OCI-LY3 (cell line): Measurements from ENCODE around the gene HES6.

Experiments used
- H2AFZ ChIP-seq: fragments of 200-600, 300-600 bp; shearing (Covaris generic); 2 replicates; pipeline ENCODE4 v1.6.0; 2014; ENCODE audit warnings: antibody characterized with exemption, low read depth, low read length
- H3K27ac ChIP-seq: fragments of 200-600, 300-600 bp; sonication (generic); 2 replicates; pipeline ENCODE4 v1.5.1; 2014; ENCODE audit warnings: mild to moderate bottlenecking, low read length, moderate library complexity, mixed read lengths
- H3K27me3 ChIP-seq: fragments of 200-600, 300-600 bp; sonication (generic); 2 replicates; pipeline ENCODE4 v1.6.1; 2014; ENCODE audit warnings: low read depth, low read length, mixed read lengths
- H3K36me3 ChIP-seq: fragments of 200-600, 300-600 bp; sonication (generic); replicated peaks from 2 replicates; pipeline ENCODE3; 2014; ENCODE audit warnings: low read depth, low read length, mixed read lengths
- H3K4me1 ChIP-seq: fragments of 300-600, 200-600 bp; sonication (generic); 2 replicates; pipeline ENCODE4 v1.6.1; 2014; ENCODE audit warnings: low read length, mixed read lengths
- H3K4me2 ChIP-seq: fragments of 200-600, 300-600 bp; sonication (generic); 2 replicates; pipeline ENCODE4 v1.6.1; 2014; ENCODE audit warnings: low read length, mixed read lengths
- H3K4me3 ChIP-seq: fragments of 300-600, 200-600 bp; sonication (generic); 2 replicates; pipeline ENCODE4 v1.5.1; 2014; ENCODE audit warnings: antibody characterized with exemption, mild to moderate bottlenecking, low read length, moderate library complexity
- H3K79me2 ChIP-seq: fragments of 300-600, 200-600 bp; shearing (Covaris generic); 2 replicates; pipeline ENCODE4 v1.6.1; 2014; ENCODE audit warnings: mild to moderate bottlenecking, low read length, mixed read lengths
- H3K9ac ChIP-seq: fragments of 300-600, 200-600 bp; shearing (Covaris generic); 2 replicates; pipeline ENCODE4 v1.6.0; 2014; ENCODE audit warnings: mild to moderate bottlenecking, low read length, moderate library complexity
- H3K9me3 ChIP-seq: fragments of 200-600, 300-600 bp; shearing (Covaris generic); 2 replicates; pipeline ENCODE4 v1.6.1; 2014; ENCODE audit warnings: low read length, mixed read lengths; ENCODE audit not compliant: insufficient read depth
- H4K20me1 ChIP-seq: fragments of 200-600, 300-600 bp; sonication (generic); 2 replicates; pipeline ENCODE4 v1.6.1; 2016; ENCODE audit warnings: low read length, mixed read lengths; ENCODE audit not compliant: insufficient read depth
- EZH2phosphoT487 ChIP-seq: fragments of 200-600 bp; shearing (Covaris generic); IDR thresholded peaks from 2 replicates; pipeline ENCODE4 v1.6.1; 2018; ENCODE audit warnings: antibody characterized with exemption, mixed run types, low read depth
- TF ChIP-seq, protein P1 (sequence below): fragments of 200-600, 300-600 bp; sonication (generic); IDR thresholded peaks from 2 replicates; pipeline ENCODE4 v1.5.1; 2014; ENCODE audit warnings: antibody characterized with exemption, low read length, low read depth

The HES6 gene

GRCh38 chr2:238244151-238244550 lies 4.3 kb upstream of the HES6 start:
- H3K27ac ChIP-seq = no peak overlapping the region
- no peaks in the 10 kb centered on the region for H4K20me1 ChIP-seq
- H3K4me3 ChIP-seq = no peak overlapping the region
- no peaks in the 10 kb centered on the region for H3K27me3 ChIP-seq
- H3K79me2 ChIP-seq = no peaks in the 10 kb centered on the region
- H3K4me2 ChIP-seq = no peak overlapping the region
- H3K4me1 ChIP-seq = no peaks in the 10 kb centered on the region
- no peaks in the 10 kb centered on the region for H3K9me3 ChIP-seq
- H3K36me3 ChIP-seq = no peaks in the 10 kb centered on the region
- no peak overlapping the region for H2AFZ ChIP-seq
- TF ChIP-seq EZH2phosphoT487 = no peak
- TF ChIP-seq, protein P1, sequence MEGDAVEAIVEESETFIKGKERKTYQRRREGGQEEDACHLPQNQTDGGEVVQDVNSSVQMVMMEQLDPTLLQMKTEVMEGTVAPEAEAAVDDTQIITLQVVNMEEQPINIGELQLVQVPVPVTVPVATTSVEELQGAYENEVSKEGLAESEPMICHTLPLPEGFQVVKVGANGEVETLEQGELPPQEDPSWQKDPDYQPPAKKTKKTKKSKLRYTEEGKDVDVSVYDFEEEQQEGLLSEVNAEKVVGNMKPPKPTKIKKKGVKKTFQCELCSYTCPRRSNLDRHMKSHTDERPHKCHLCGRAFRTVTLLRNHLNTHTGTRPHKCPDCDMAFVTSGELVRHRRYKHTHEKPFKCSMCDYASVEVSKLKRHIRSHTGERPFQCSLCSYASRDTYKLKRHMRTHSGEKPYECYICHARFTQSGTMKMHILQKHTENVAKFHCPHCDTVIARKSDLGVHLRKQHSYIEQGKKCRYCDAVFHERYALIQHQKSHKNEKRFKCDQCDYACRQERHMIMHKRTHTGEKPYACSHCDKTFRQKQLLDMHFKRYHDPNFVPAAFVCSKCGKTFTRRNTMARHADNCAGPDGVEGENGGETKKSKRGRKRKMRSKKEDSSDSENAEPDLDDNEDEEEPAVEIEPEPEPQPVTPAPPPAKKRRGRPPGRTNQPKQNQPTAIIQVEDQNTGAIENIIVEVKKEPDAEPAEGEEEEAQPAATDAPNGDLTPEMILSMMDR = no peak
- H3K9ac ChIP-seq = no peak overlapping the region

- no peak overlapping the region for H3K27ac ChIP-seq
- no peaks in the 10 kb centered on the region for H3K4me1 ChIP-seq
- H3K27me3 ChIP-seq = no peaks in the 10 kb centered on the region
- H3K4me3 ChIP-seq = no peak overlapping the region
- no peaks in the 10 kb centered on the region for H3K36me3 ChIP-seq
- no peaks in the 10 kb centered on the region for H4K20me1 ChIP-seq
- no peak overlapping the region for H3K4me2 ChIP-seq
- no peak overlapping the region for H2AFZ ChIP-seq
- TF ChIP-seq EZH2phosphoT487 = no peak
- TF ChIP-seq, protein P1 = no peak
- no peak overlapping the region for H3K9ac ChIP-seq
- no peaks in the 10 kb centered on the region for H3K9me3 ChIP-seq
- H3K79me2 ChIP-seq = no peaks in the 10 kb centered on the region
Measured at GRCh38 chr2:238243496-238244076, 3.7 kb upstream of the HES6 start.

DNA sequence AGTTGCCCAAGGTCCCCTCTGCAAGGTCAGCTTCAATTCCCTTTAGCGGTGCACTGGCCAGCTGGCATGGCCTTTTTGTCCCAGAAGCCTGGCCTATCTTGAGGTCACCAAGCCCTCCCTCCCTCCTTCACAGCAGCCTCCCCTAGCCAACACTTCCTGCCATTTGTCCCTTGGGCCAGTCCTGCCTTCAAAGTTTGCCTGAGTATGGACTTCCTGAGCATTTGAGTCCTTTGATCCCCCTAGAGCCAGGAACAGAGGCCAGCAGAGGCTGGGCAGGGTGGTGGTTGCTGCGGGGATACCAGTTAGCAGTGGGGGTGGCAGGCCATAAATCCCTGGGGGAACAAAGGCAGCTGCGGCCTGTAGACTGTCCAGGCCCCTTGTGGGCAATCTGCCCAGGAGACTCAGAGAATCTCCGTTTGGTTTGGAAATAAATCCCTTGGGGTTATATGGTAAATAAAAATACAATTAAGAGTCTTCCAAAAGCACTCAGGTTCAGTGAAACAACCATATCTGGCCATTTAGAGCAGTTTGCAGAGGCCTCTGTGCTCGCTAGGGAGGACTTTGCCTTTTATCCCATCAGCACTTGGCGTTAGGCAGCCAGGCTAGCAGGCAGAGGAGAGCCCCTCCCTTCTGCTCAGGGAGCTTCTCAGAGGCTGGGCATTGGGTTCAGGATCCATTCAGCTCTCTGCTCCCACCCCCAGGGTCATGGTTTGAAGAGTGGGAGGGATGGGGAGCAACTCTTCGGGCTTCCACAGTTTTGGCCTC lies 3.1 kb upstream of the HES6 start:
- no peaks in the 10 kb centered on the region for H3K27me3 ChIP-seq
- no peak overlapping the region for H2AFZ ChIP-seq
- no peak overlapping the region for H3K4me3 ChIP-seq
- H3K36me3 ChIP-seq = no peaks in the 10 kb centered on the region
- H3K4me2 ChIP-seq = no peak overlapping the region
- no peaks in the 10 kb centered on the region for H4K20me1 ChIP-seq
- no peaks in the 10 kb centered on the region for H3K9me3 ChIP-seq
- no peaks in the 10 kb centered on the region for H3K79me2 ChIP-seq
- H3K4me1 ChIP-seq = no peaks in the 10 kb centered on the region
- no peak overlapping the region for H3K27ac ChIP-seq
- TF ChIP-seq EZH2phosphoT487 = no peak
- TF ChIP-seq, protein P1 = no peak
- no peak overlapping the region for H3K9ac ChIP-seq

DNA sequence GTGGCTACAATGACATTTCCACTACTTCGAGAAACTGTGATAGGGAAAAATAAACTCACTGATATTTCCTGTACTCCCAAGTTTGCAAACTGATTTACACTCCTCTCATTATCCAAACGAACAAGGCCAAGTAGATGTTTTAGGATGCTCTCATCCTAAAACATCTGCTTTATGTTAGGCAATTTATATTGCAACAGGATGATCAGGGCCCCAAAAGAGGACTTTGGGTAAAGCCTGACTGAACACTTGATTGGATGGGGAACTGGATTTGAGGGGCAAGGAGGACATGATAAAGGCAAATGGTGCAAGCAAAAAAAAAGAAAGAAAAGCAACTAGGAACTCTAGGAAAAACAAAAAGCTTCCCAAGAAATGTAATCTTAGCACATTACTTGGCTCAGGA lies 2.1 kb upstream of the HES6 start:
- Histone ChIP-seq H2AFZ (no peak overlapping the region), H3K9ac (no peak overlapping the region), H4K20me1 (no peaks in the 10 kb centered on the region), H3K79me2 (no peaks in the 10 kb centered on the region), H3K4me2 (no peak overlapping the region), H3K36me3 (no peaks in the 10 kb centered on the region), H3K9me3 (no peaks in the 10 kb centered on the region), H3K27ac (no peak overlapping the region), H3K4me1 (no peaks in the 10 kb centered on the region), H3K4me3 (no peak overlapping the region), H3K27me3 (no peaks in the 10 kb centered on the region)
- TF ChIP-seq, protein P1 = no peak
- no peak for TF ChIP-seq EZH2phosphoT487
